Measurements from ENCODE around the gene ZFP91.

Gene ZFP91

GRCh38 chr11:58652726-58653280 is 73.9 kb downstream of the ZFP91 start:
- no peak for FAIRE-seq
- TF ChIP-seq POLR2A (IDR thresholded peaks at IDR 0.05; ENCODE audit: low read depth, low read length), result no peak
- no peak for DNase-seq (ENCODE audit: insufficient read length, low spot score)

- FAIRE-seq, result peak; percentile 70
- no peak for TF ChIP-seq POLR2A (IDR thresholded peaks at IDR 0.05; ENCODE audit: low read depth, low read length)
- DNase-seq (ENCODE audit: insufficient read length, low spot score), result peak; percentile 55
Observed at GRCh38 chr11:58654079-58654907, 75.4 kb downstream of the ZFP91 start.

- no peak for DNase-seq (ENCODE audit: insufficient read length, low spot score)
- no peak for TF ChIP-seq POLR2A (IDR thresholded peaks at IDR 0.05; ENCODE audit: low read depth, low read length)
- FAIRE-seq, result no peak
Observed at GRCh38 chr11:58654908-58655296, 76.0 kb downstream of the ZFP91 start.

- FAIRE-seq, result no peak
- no peak for TF ChIP-seq POLR2A (IDR thresholded peaks at IDR 0.05; ENCODE audit: low read depth, low read length)
- no peak for DNase-seq (ENCODE audit: insufficient read length, low spot score)
Observed at GRCh38 chr11:58656348-58656747, 77.5 kb downstream of the ZFP91 start.

GRCh38 chr11:58658623-58659022 is 79.8 kb downstream of the ZFP91 start:
- no peak for TF ChIP-seq POLR2A (IDR thresholded peaks at IDR 0.05; ENCODE audit: low read depth, low read length)
- DNase-seq (ENCODE audit: insufficient read length, low spot score), result no peak
- FAIRE-seq, result no peak

- no peak for TF ChIP-seq POLR2A (IDR thresholded peaks at IDR 0.05; ENCODE audit: low read depth, low read length)
- no peak for DNase-seq (ENCODE audit: insufficient read length, low spot score)
- FAIRE-seq, result no peak
Observed at GRCh38 chr11:58659404-58659803, 80.5 kb downstream of the ZFP91 start.

- DNase-seq (ENCODE audit: insufficient read length, low spot score) (no peak), FAIRE-seq (no peak)
- TF ChIP-seq POLR2A (IDR thresholded peaks at IDR 0.05; ENCODE audit: low read depth, low read length), result no peak
Observed at GRCh38 chr11:58659910-58660570, 81.2 kb downstream of the ZFP91 start.
